Natural killer cell (primary cell): ENCODE measurements around the gene TULP4. TPM values are rescaled to one million over a fixed set of nuclear protein-coding genes. Genes with fewer than 3 reads are reported as not detected.
"Not testable (repeated sequence)": the region's sequence is repeated elsewhere in the genome, so short reads cannot be mapped to it uniquely, and the experiment has no call there.

ENCODE experiments used
- ATAC-seq, 3 donors: fragments of 150-1000 bp in 2 of 3; fragments of 200-7000 bp in 1 of 3; cut with Tn5 transposase; 1 replicate in 1 of 3; 2 replicates in 2 of 3; pipeline ENCODE4 v1.10.0; 2021; ENCODE audit warnings: mild to moderate bottlenecking in 2 of 3, moderate library complexity in 2 of 3
- DNase-seq, 2 donors: peaks; one replicate each; pipeline versions ENCODE4 v3.0.0 to v3.0.0-alpha.2; 2013 to 2021; ENCODE audit warnings: mixed read lengths in 1 of 2
- H3K27ac ChIP-seq: one replicate; pipeline ENCODE4 v1.5.1; 2013; ENCODE audit warnings: mild to moderate bottlenecking, low read length
- H3K27me3 ChIP-seq: one replicate; pipeline ENCODE4 v1.6.1; 2013; ENCODE audit warnings: low read length; ENCODE audit not compliant: control insufficient read depth, insufficient read depth
- H3K36me3 ChIP-seq: one replicate; pipeline ENCODE4 v1.6.1; 2013; ENCODE audit warnings: low read length; ENCODE audit not compliant: control insufficient read depth, insufficient read depth
- H3K4me1 ChIP-seq: one replicate; pipeline ENCODE4 v1.6.1; 2013; ENCODE audit warnings: low read length; ENCODE audit not compliant: control insufficient read depth, insufficient read depth
- H3K4me3 ChIP-seq: one replicate; pipeline ENCODE4 v1.5.1; 2013; ENCODE audit warnings: low read length
- H3K9me3 ChIP-seq: one replicate; pipeline ENCODE4 v1.6.1; 2013; ENCODE audit warnings: low read length; ENCODE audit not compliant: control insufficient read depth, insufficient read depth
- H3K27ac Mint-ChIP-seq, 2 donors: one replicate each; pipeline ENCODE4 v1.8.0; 2022; ENCODE audit warnings: mild to moderate bottlenecking in 2 of 2, mixed read lengths in 2 of 2, moderate library complexity in 1 of 2
- H3K27me3 Mint-ChIP-seq, 2 donors: one replicate each; pipeline ENCODE4 v1.8.0; 2022; ENCODE audit warnings: low read depth in 2 of 2, mixed read lengths in 2 of 2
- H3K36me3 Mint-ChIP-seq: one replicate; pipeline ENCODE4 v1.8.0; 2022; ENCODE audit warnings: mixed read lengths
- H3K4me1 Mint-ChIP-seq, 2 donors: one replicate each; pipeline ENCODE4 v1.8.0; 2022; ENCODE audit warnings: mixed read lengths in 2 of 2
- H3K4me3 Mint-ChIP-seq: one replicate; pipeline ENCODE4 v1.8.0; 2022; ENCODE audit warnings: mild to moderate bottlenecking, moderate library complexity, mixed read lengths
- H3K9me3 Mint-ChIP-seq, 2 donors: one replicate each; pipeline ENCODE4 v1.8.0; 2022; ENCODE audit warnings: mixed read lengths in 2 of 2
- CTCF ChIP-seq: fragments of 200-600 bp; IDR thresholded peaks from one replicate; pipeline ENCODE4 v1.8.0; 2022; ENCODE audit warnings: antibody characterized with exemption
- WGBS: methylation state at CpG from one replicate; pipeline ENCODE4 v1.1.7; 2013; ENCODE audit warnings: missing lambda C conversion rate; ENCODE audit not compliant: insufficient coverage; 5-methylcytosine and 5-hydroxymethylcytosine counted together
- intact Hi-C: fragments of 100-400 bp; cut with micrococcal nuclease; formaldehyde crosslinking; loops from one replicate; pipeline ENCODE4 v1.14.2; 2022
- total RNA-seq, 4 donors: library from RNA; stranded (reverse); fragments of 120-200 nt in 1 of 4; gene quantifications; one replicate each; pipeline versions ENCODE4 v1.2.3 to v1.2.4, GENCODE V29; 2013 to 2022

TULP4 gene
- total RNA-seq, 3 donors from 2014 or later (not counting 1 experiment from before 2014, with no cell fraction given) = 75.2 to 89.5 (median 88.3) TPM

GRCh38 chr6:158552796-158553138 is 240.5 kb downstream of the TULP4 start:
- no peaks in the 10 kb centered on the region for H3K27me3 ChIP-seq
- H3K27me3 Mint-ChIP-seq = peaks cover 7 to 18% of the 10 kb centered on the region in 2 donors
- ATAC-seq (no peak), DNase-seq (no peak)
- H3K27ac ChIP-seq = no peak overlapping the region
- H3K9me3 ChIP-seq = no peaks in the 10 kb centered on the region
- H3K36me3 Mint-ChIP-seq = no peaks in the 10 kb centered on the region
- H3K4me3 Mint-ChIP-seq = no peak overlapping the region
- no peaks in the 10 kb centered on the region for H3K36me3 ChIP-seq
- H3K4me1 Mint-ChIP-seq = no peaks in the 10 kb centered on the region
- H3K27ac Mint-ChIP-seq = no peak overlapping the region
- H3K4me3 ChIP-seq = no peak overlapping the region
- WGBS = 90% methylated on average over 5 of the region's 5 CpGs
- no peak for TF ChIP-seq CTCF
- no peaks in the 10 kb centered on the region for H3K9me3 Mint-ChIP-seq
- intact Hi-C loops = no loop called here
- no peaks in the 10 kb centered on the region for H3K4me1 ChIP-seq

GRCh38 chr6:158554611-158555361 is 242.5 kb downstream of the TULP4 start:
- H3K27me3 Mint-ChIP-seq = peaks cover 5 to 11% of the 10 kb centered on the region in 2 donors
- intact Hi-C loops = no loop called here
- TF ChIP-seq CTCF = no peak

GRCh38 chr6:158556113-158556512 is 243.8 kb downstream of the TULP4 start:
- Mint-ChIP-seq H3K36me3 (no peaks in the 10 kb centered on the region), H3K27me3 (peaks cover 5 to 11% of the 10 kb centered on the region in 2 donors), H3K4me3 (no peak overlapping the region), H3K4me1 (peaks cover 6% of the 10 kb centered on the region in 2 donors), H3K9me3 (no peaks in the 10 kb centered on the region), H3K27ac (no peak overlapping the region)
- Histone ChIP-seq H3K36me3 (no peaks in the 10 kb centered on the region), H3K27ac (no peak overlapping the region), H3K9me3 (no peaks in the 10 kb centered on the region), H3K27me3 (no peaks in the 10 kb centered on the region), H3K4me3 (no peak overlapping the region), H3K4me1 (peaks cover 12% of the 10 kb centered on the region)
- DNase-seq = no peak
- WGBS = 88% methylated on average over 7 of the region's 7 CpGs
- no peak for TF ChIP-seq CTCF
- intact Hi-C loops = no loop called here
- no peak for ATAC-seq

More at GRCh38 chr6:158554611-158555361, 242.5 kb downstream of the TULP4 start:
- DNase-seq (no peak), ATAC-seq (no peak)
- WGBS = 100% methylated on average over 2 of the region's 4 CpGs
- Mint-ChIP-seq H3K4me3 (no peak overlapping the region), H3K36me3 (no peaks in the 10 kb centered on the region), H3K9me3 (no peaks in the 10 kb centered on the region), H3K27ac (no peak overlapping the region), H3K4me1 (no peaks in the 10 kb centered on the region)
- Histone ChIP-seq H3K36me3 (no peaks in the 10 kb centered on the region), H3K27ac (no peak overlapping the region), H3K4me3 (no peak overlapping the region), H3K9me3 (no peaks in the 10 kb centered on the region), H3K27me3 (no peaks in the 10 kb centered on the region), H3K4me1 (peaks cover 6% of the 10 kb centered on the region)

- H3K27me3 ChIP-seq, H3K27ac Mint-ChIP-seq, H3K36me3 ChIP-seq, intact Hi-C loops, H3K27ac ChIP-seq, H3K36me3 Mint-ChIP-seq, H3K9me3 ChIP-seq, H3K4me3 ChIP-seq, H3K9me3 Mint-ChIP-seq, H3K27me3 Mint-ChIP-seq, ATAC-seq, DNase-seq, H3K4me3 Mint-ChIP-seq: not testable (repeated sequence)
- H3K4me1 ChIP-seq = peaks cover 22% of the 10 kb centered on the region
- peaks cover 16% of the 10 kb centered on the region in 2 donors for H3K4me1 Mint-ChIP-seq
- 98% methylated on average over 3 of the region's 3 CpGs for WGBS
These were observed 244.8 kb downstream of the TULP4 start for GRCh38 chr6:158557110-158557509.
